K562 (cell line): ENCODE results near the gene CLASP1. TPM values are rescaled to one million over a fixed set of nuclear protein-coding genes. Genes with fewer than 3 reads are reported as not detected.

Experiments used
- ATAC-seq: fragments of 200-7000 bp; cut with Tn5 transposase; 3 replicates; pipeline ENCODE4 v1.9.1; 2020; ENCODE audit warnings: moderate library complexity
- BruUV-seq: library from RNA; stranded (reverse); fragments of 400-500 nt; replicated peaks from 2 replicates; lab custom pipeline; 2021; lab: Mats Ljungman, UMichigan
- CTCF ChIA-PET: fragments of 300-600 bp; formaldehyde crosslinking; extraction: SDS; loops from one replicate; lab custom pipeline; 2021; ENCODE audit warnings: low intra/inter-chr PET ratio; lab: Yijun Ruan, JAX
- POLR2A ChIA-PET: fragments of 300-600, 350-650 bp; sonication (Branson Sonifier 250); formaldehyde crosslinking; extraction: SDS; loops from one replicate; lab custom pipeline; 2021; ENCODE audit warnings: antibody characterized with exemption, inconsistent platforms; lab: Yijun Ruan, JAX
- DNase-seq, 4 experiments: peaks; one replicate each; pipeline versions ENCODE4 v3.0.0 to v3.0.0-alpha.2; 2011 to 2018; ENCODE audit warnings: low spot score in 3 of 4, mixed read lengths in 3 of 4; ENCODE audit errors: extremely low read depth in 1 of 4
- FAIRE-seq: peaks from 2 replicates; lab custom pipeline; 2011; peaks lifted over from hg19 to GRCh38; lab: Jason Lieb, UNC
- H2AFZ ChIP-seq: 2 replicates; pipeline ENCODE4 v1.6.0; 2011; ENCODE audit warnings: low read depth, low read length, control low read depth, inconsistent platforms
- H3K27ac ChIP-seq: fragments of 200-600 bp; 3 replicates; pipeline ENCODE4 v1.8.0; 2011; ENCODE audit warnings: low read depth, mild to moderate bottlenecking, control low read depth, inconsistent platforms, low read length, moderate library complexity, mixed read lengths; ENCODE audit errors: extremely low read depth
- H3K27me3 ChIP-seq, 2 experiments: fragments of 300-600 bp in 1 of 2; 2 replicates in 1 of 2; 3 replicates in 1 of 2; pipeline versions ENCODE4 v1.6.0 to v1.8.0; 2011; ENCODE audit warnings: inconsistent platforms in 2 of 2, low read length in 2 of 2, mild to moderate bottlenecking in 1 of 2, mixed read lengths in 1 of 2, moderate library complexity in 1 of 2; ENCODE audit not compliant: control insufficient read depth in 2 of 2, insufficient read depth in 2 of 2
- H3K36me3 ChIP-seq: fragments of 300-600 bp; 3 replicates; pipeline ENCODE4 v1.8.0; 2011; ENCODE audit warnings: mild to moderate bottlenecking, low read length, inconsistent platforms; ENCODE audit not compliant: control insufficient read depth, insufficient read depth
- H3K4me1 ChIP-seq, 2 experiments: fragments of 200-600 bp in 1 of 2; replicated peaks in 1 of 2; 2 replicates in 1 of 2; 3 replicates in 1 of 2; pipeline versions ENCODE4 v1.5.1 to v1.8.0; 2011; ENCODE audit warnings: inconsistent platforms in 2 of 2, low read length in 2 of 2, mild to moderate bottlenecking in 1 of 2, mixed read lengths in 1 of 2, moderate library complexity in 1 of 2; ENCODE audit not compliant: control insufficient read depth in 2 of 2, insufficient read depth in 2 of 2
- H3K4me2 ChIP-seq: 2 replicates; pipeline ENCODE4 v1.6.1; 2011; ENCODE audit warnings: low read length, control low read depth, inconsistent platforms, mixed read lengths; ENCODE audit not compliant: insufficient read depth
- H3K4me3 ChIP-seq: fragments of 200-600 bp; sonication (generic), shearing (Covaris generic); 2 replicates; pipeline ENCODE4 v1.5.1; 2016; ENCODE audit warnings: control low read depth, inconsistent platforms
- H3K79me2 ChIP-seq: fragments of 200-600 bp; 3 replicates; pipeline ENCODE4 v1.8.0; 2011; ENCODE audit warnings: low read length, inconsistent platforms; ENCODE audit not compliant: control insufficient read depth, insufficient read depth
- H3K9ac ChIP-seq, 2 experiments: 2 replicates each; pipeline versions ENCODE4 v1.6.0 to v1.6.1; 2011; ENCODE audit warnings: low read depth in 2 of 2, low read length in 2 of 2, control low read depth in 1 of 2, inconsistent platforms in 1 of 2, mild to moderate bottlenecking in 1 of 2, mixed read lengths in 1 of 2; ENCODE audit not compliant: insufficient read depth in 1 of 2
- H3K9me1 ChIP-seq: one replicate; pipeline ENCODE4 v1.6.0; 2011; ENCODE audit warnings: inconsistent platforms, mild to moderate bottlenecking, low read length, moderate library complexity; ENCODE audit not compliant: control insufficient read depth, insufficient read depth
- H3K9me3 ChIP-seq: replicated peaks from 2 replicates; pipeline ENCODE4 v1.5.1; 2011; ENCODE audit warnings: low read depth, low read length, inconsistent platforms; ENCODE audit not compliant: control insufficient read depth, insufficient read depth
- H4K20me1 ChIP-seq: replicated peaks from 2 replicates; pipeline ENCODE4 v1.6.1; 2011; ENCODE audit warnings: low read length, inconsistent platforms, mixed read lengths; ENCODE audit not compliant: control insufficient read depth, insufficient read depth
- EP300 ChIP-seq: IDR thresholded peaks from 2 replicates; pipeline ENCODE4 v1.6.1; 2012; ENCODE audit warnings: low read length, improper control_type of control experiment
- MYNN ChIP-seq, 2 experiments: sonication (generic); formaldehyde crosslinking in 1 of 2; IDR thresholded peaks; 2 replicates each; pipeline versions ENCODE4 v1.5.0 to v1.6.1; 2016 to 2020; ENCODE audit warnings: antibody characterized with exemption in 1 of 2, missing genetic modification reagents in 1 of 2
- NR2C1 ChIP-seq, 2 experiments: fragments of 450-650 bp; IDR thresholded peaks; 2 replicates each; pipeline ENCODE4 v1.6.1; 2017; ENCODE audit warnings: mild to moderate bottlenecking in 2 of 2, antibody characterized with exemption in 1 of 2, inconsistent platforms in 1 of 2, missing compliant biosample characterization in 1 of 2, missing genetic modification characterization in 1 of 2
- POLR2AphosphoS5 ChIP-seq: IDR thresholded peaks from 2 replicates; pipeline ENCODE4 v1.6.1; 2011; ENCODE audit warnings: mild to moderate bottlenecking, low read depth, low read length, moderate library complexity; ENCODE audit not compliant: control insufficient read depth, insufficient read depth
- POU5F1 ChIP-seq: fragments of 150-350 bp; IDR thresholded peaks from 2 replicates; pipeline ENCODE4 v1.6.1; 2014; ENCODE audit warnings: borderline replicate concordance, low read length, low read depth, mild to moderate bottlenecking; ENCODE audit not compliant: partially characterized antibody
- RBM15 ChIP-seq: fragments of 200-400 bp; formaldehyde crosslinking; IDR thresholded peaks from 2 replicates; pipeline ENCODE4 v1.6.1; 2018; ENCODE audit warnings: mild to moderate bottlenecking, low read length, moderate library complexity; ENCODE audit not compliant: insufficient read depth
- RNF219 ChIP-seq: fragments of 250-450 bp; sonication (Bioruptor Pico); IDR thresholded peaks from 2 replicates; pipeline ENCODE4 v1.5.0; 2022; ENCODE audit warnings: mild to moderate bottlenecking
- STAG1 ChIP-seq: sonication (generic); formaldehyde crosslinking; IDR thresholded peaks from 2 replicates; pipeline ENCODE4 v1.5.0; 2020; ENCODE audit warnings: missing genetic modification reagents, borderline replicate concordance
- XRCC4 ChIP-seq: IDR thresholded peaks from one replicate; pipeline ENCODE4 v1.6.1; 2011; ENCODE audit not compliant: insufficient read depth, insufficient read length; ENCODE audit errors: extremely low read depth
- ZBTB17 ChIP-seq: fragments of 450-650 bp; formaldehyde crosslinking; IDR thresholded peaks from 2 replicates; pipeline ENCODE4 v1.4.0; 2020; ENCODE audit warnings: mild to moderate bottlenecking
- ZNF407 ChIP-seq: fragments of 450-650 bp; IDR thresholded peaks from 2 replicates; pipeline ENCODE4 v1.6.1; 2016; ENCODE audit warnings: low read depth
- ZNF57 ChIP-seq: fragments of 450-650 bp; formaldehyde crosslinking; IDR thresholded peaks from 2 replicates; pipeline ENCODE4 v1.4.0; 2020; ENCODE audit warnings: mild to moderate bottlenecking, moderate library complexity
- WGBS: fragments of 100-300 bp; shearing (Covaris generic); methylation state at CpG from one replicate; pipeline ENCODE4 v1.1.6; 2016; ENCODE audit warnings: low coverage, mixed read lengths; ENCODE audit not compliant: insufficient coverage; ENCODE audit errors: missing lambda C conversion rate; 5-methylcytosine and 5-hydroxymethylcytosine counted together
- in situ Hi-C: fragments of 300-500 bp; cut with MboI; formaldehyde crosslinking; loops from 4 replicates; pipeline ENCODE4 v1.15.0; 2018; ENCODE audit warnings: inconsistent platforms, mixed read lengths
- intact Hi-C: fragments of 100-400 bp; cut with micrococcal nuclease; formaldehyde crosslinking; loops from 2 replicates; pipeline ENCODE4 v1.14.2; 2022
- polyA plus RNA-seq, 8 experiments: library from polyadenylated mRNA; depleted of rRNA in 4 of 8; stranded (reverse) in 5 of 8; unstranded in 3 of 8; fragments of >200 nt; fragmentation: Nextera tagmentation in 2 of 8; fragmentation: Illumina TruSeq in 1 of 8; extraction: Ambion mirVana in 2 of 8; extraction: Trizol in 1 of 8; gene quantifications; 2 replicates each; pipeline versions ENCODE4 v1.2.1 to v1.2.3, GENCODE V29; 2011 to 2014; ENCODE audit warnings: inconsistent platforms in 1 of 8, missing spikeins in 1 of 8
- total RNA-seq, 7 experiments: library from RNA; depleted of rRNA in 6 of 7; stranded (reverse); fragments of >200 nt in 6 of 7; fragmentation: Illumina TruSeq in 2 of 7; extraction: Trizol in 2 of 7; gene quantifications; 2 replicates each; pipeline versions ENCODE4 v1.2.1 to v1.2.3, GENCODE V29; 2011 to 2021; ENCODE audit warnings: low replicate concordance in 1 of 7

The CLASP1 gene
- total and polyA plus RNA-seq, 9 of the 15 experiments (the other 6 are each of a cell fraction or from before 2014, with no cell fraction given), result 1.7 to 40.3 (median 20.7) TPM

GRCh38 chr2:121454549-121455090, 194.6 kb downstream of the CLASP1 start:
- no peaks in the 10 kb centered on the region for H3K27me3 ChIP-seq
- no TSS peak for BruUV-seq
- no peak overlapping the region for H3K9ac ChIP-seq
- no peaks in the 10 kb centered on the region for H4K20me1 ChIP-seq
- in situ Hi-C loops (no loop called here), intact Hi-C loops (no loop called here)
- POLR2A ChIA-PET, result interaction anchor here (0.7 to 1.4 kb wide), 3 partner anchors 8 to 246 kb away, joined by 3 to 5 read pairs (median 3); no protein-coding TSS in a partner anchor
- CTCF ChIA-PET, result no interaction called here
- no peaks in the 10 kb centered on the region for H3K9me1 ChIP-seq
- FAIRE-seq, result no peak
- H2AFZ ChIP-seq, result no peak overlapping the region
- no peak overlapping the region for H3K4me2 ChIP-seq
- H3K27ac ChIP-seq, result no peak overlapping the region
- no peak for DNase-seq
- no peak overlapping the region for H3K4me3 ChIP-seq
- H3K4me1 ChIP-seq, result peaks cover 0 to 5% of the 10 kb centered on the region in 2 experiments; a peak in 1 of 5 replicates
- H3K36me3 ChIP-seq, result peaks cover 60% of the 10 kb centered on the region
- 90% methylated on average over 7 of the region's 7 CpGs for WGBS
- ATAC-seq, result no peak
- no peaks in the 10 kb centered on the region for H3K9me3 ChIP-seq
- H3K79me2 ChIP-seq, result no peaks in the 10 kb centered on the region
- TF ChIP-seq MYNN (IDR thresholded peaks at IDR 0.05) (no peak), MYNN (CRISPR knock-in tag; IDR thresholded peaks at IDR 0.05) (no peak), ZBTB17 (CRISPR knock-in tag) (no peak), ZNF57 (CRISPR knock-in tag) (no peak), EP300 (no peak), RNF219 (CRISPR knock-in tag) (no peak), XRCC4 (no peak), POLR2AphosphoS5 (no peak), STAG1 (CRISPR knock-in tag) (no peak), NR2C1 (IDR thresholded peaks at IDR 0.05) (no peak), NR2C1 (tag; IDR thresholded peaks at IDR 0.05) (no peak), ZNF407 (no peak), RBM15 (no peak), POU5F1 (no peak)
